22Rv1 (cell line): ENCODE data around the gene PACRG.

Experiments
- H3K27ac ChIP-seq: fragments of 450-650 bp; 2 replicates; pipeline ENCODE4 v1.5.1; 2017
- CTCF ChIP-seq: fragments of 450-650 bp; IDR thresholded peaks from 2 replicates; pipeline ENCODE4 v1.5.1; 2017; ENCODE audit warnings: mild to moderate bottlenecking
- ZFX ChIP-seq: fragments of 450-650 bp; IDR thresholded peaks from 2 replicates; pipeline ENCODE4 v1.6.1; 2017; ENCODE audit warnings: antibody characterized with exemption, borderline replicate concordance

PACRG gene

GRCh38 chr6:163324326-163324687 is 596.5 kb downstream of the PACRG start:
- TF ChIP-seq ZFX (no peak), CTCF (no peak)
- no peak overlapping the region for H3K27ac ChIP-seq

GRCh38 chr6:163324688-163325389 is 597.1 kb downstream of the PACRG start:
- no peak overlapping the region for H3K27ac ChIP-seq
- TF ChIP-seq CTCF (no peak), ZFX (no peak)

GRCh38 chr6:163325390-163325784 is 597.6 kb downstream of the PACRG start:
- no peak for TF ChIP-seq ZFX
- no peak for TF ChIP-seq CTCF
- no peak overlapping the region for H3K27ac ChIP-seq

GRCh38 chr6:163327165-163327880 is 599.5 kb downstream of the PACRG start:
- no peak for TF ChIP-seq CTCF
- H3K27ac ChIP-seq: no peak overlapping the region

GRCh38 chr6:163327921-163328320 is 600.1 kb downstream of the PACRG start:
- TF ChIP-seq ZFX: no peak
- no peak for TF ChIP-seq CTCF
- no peak overlapping the region for H3K27ac ChIP-seq

- TF ChIP-seq ZFX (no peak), CTCF (no peak)
- H3K27ac ChIP-seq: no peak overlapping the region
These were observed 600.6 kb downstream of the PACRG start for GRCh38 chr6:163328411-163328810.

- no peak overlapping the region for H3K27ac ChIP-seq
- TF ChIP-seq ZFX (no peak), CTCF (no peak)
These were observed 602.2 kb downstream of the PACRG start for GRCh38 chr6:163329991-163330390.
